ENCODE results near the gene SH3TC1.

The SH3TC1 gene

DNA sequence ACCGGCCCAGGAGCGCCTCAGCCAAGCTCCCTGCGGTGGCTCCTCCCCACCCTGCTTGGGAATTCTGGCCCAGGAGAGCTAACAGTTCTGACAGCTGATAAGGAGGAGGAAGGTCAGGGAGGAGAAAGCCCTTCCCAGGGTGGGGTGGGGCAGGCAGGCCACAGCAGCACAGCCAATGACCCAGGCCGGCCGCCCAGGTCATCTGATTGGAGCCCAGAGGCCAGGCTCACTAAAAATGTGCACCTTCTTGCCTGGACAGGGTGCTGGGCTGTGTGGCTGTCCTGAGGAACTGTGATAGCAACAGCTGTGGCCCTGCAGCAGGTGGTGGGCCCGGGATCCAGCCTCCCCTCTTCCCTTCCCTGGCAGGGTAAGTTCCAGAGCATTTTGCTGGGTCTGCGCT, 17.2 kb upstream of the SH3TC1 start:
- DNase-seq: no peak

DNA sequence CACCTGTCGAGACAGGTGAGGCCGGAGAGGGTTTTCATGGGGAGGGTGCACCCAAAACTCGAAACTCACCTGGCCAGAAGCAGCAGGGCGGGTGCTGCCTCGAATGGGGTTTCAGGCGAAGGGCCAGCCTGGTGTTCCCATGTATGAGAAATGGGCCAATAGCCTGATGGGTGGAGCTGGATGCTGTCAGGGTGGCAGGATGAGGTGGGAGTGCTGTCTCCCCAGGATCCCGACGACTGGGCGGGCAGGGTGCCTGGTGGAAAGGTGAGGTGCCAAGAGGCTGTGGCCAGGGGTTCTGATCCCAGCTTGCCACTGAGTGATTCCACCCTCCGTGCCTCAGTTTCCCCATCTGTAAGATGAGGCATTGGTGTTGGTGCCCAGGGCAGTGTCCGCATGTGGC, 16.8 kb upstream of the SH3TC1 start:
- no peak for DNase-seq

DNA sequence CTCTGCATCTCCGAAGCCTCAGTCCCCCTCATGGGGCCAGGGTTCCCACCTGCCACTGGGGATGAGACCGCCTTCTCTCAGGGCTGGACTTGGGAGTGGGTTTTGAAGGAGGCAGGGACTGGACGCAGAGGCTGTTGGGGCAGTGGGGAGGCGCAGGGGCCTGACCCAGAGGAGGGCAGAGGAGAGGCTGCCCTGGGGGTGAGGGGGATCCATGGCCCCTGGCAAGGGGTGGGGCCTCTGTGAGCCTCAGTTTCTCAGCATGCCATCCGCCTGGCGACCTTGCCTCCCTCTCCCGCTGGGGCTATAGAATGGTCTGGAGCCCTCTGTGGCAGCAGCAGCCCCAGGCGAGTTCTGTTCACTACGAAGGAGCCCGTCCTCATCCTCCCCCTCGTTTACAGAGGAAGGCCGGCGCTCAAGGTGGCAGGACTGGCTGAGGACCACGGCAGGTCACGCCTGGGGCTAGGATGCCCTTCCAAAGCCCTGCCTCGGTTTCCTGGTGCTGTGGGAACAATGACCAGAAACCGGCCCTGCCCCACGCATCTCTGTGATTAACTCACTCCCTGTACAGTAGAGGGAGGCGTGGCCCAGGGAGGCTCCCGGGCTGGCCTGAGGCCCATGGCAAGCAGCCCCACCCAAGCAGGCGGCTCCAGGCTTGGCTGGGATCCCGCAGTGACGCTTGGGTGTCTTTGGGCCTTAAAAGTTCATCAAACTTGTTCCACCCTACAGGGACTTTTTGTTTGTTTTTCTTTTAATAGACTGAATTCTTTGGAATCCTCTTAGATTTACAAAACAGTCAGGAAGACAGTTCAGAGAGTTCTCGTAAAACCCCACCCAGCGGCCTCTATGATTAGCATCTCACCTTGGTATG, 16.0 kb upstream of the SH3TC1 start:
- no peak for DNase-seq

DNA sequence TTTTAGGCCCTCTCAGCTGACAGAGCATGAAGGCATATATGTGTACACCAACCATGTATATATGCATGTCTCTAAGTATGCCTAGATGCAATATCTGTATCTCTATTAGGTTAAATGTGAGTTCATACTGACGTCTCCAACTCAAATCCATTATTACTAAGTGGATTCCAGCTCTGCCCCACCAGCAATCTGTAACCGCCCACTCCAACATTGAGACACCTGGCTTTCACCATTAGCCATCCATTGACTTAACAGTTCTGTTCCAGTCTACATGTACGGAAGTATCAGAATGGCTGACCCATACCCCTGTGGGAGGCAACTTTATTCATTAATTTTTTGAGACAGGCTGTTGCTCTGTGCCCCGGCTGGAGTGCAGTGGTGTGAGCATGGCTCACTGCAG, 15.0 kb upstream of the SH3TC1 start:
- DNase-seq: no peak

DNA sequence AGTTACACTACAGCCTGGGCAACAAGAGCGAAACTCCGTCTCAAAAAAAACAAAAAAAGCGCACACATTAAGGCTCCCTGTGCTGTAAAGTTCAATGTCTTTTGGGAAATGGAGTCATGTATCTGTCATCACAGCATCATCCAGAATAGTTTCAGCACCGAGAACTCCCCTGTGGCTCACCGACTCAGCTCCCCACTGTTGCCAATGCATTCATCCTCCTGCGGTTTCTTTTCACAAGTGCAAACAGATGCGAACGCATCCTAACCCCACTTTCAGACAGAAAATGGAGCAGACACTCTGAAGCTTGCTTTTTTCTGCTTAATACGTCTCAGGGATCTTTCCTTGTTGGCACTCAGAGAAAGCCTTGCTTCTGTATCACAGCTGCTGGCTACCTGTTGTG, 13.8 kb upstream of the SH3TC1 start:
- no peak for DNase-seq

DNA sequence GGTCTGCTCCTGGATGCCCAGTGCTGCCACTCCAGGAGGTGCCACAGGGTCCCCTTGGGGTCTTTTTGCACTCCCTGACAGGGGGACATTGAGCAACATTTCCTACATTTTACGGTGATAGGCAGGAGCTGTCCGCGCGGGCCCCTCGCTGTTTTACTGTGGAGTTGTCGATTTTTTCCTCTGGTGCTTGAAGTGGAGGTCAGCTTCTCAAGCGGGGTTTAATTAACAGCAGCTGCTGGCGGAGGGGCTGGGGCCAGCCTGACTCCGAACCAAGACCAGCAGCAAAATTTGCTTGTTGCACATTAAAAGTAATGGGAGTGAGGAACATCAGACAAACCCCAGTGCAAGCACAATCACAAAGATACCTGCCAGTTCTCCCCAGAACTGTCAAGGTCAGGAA, 13.2 kb upstream of the SH3TC1 start:
- no peak for DNase-seq

DNA sequence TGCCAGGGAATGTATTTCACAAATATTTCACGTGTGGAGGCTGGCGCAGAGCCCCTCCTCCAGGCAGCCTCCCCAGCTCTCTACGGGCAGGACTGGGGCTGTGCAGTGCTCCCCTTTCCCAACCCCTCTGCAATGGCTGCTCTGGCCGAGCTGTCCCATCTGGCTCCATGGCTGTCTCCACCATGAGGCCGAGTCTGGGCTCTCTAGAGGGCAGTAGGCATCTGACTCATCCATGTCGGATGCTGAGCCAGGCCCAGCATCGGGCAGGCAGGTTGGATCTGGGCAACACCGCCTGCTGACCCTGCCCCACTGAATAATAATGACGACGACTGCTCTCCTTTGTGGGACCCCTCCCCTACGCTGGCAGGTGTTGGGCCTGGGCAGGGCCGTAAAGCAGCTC, 11.0 kb upstream of the SH3TC1 start:
- DNase-seq: no peak

DNA sequence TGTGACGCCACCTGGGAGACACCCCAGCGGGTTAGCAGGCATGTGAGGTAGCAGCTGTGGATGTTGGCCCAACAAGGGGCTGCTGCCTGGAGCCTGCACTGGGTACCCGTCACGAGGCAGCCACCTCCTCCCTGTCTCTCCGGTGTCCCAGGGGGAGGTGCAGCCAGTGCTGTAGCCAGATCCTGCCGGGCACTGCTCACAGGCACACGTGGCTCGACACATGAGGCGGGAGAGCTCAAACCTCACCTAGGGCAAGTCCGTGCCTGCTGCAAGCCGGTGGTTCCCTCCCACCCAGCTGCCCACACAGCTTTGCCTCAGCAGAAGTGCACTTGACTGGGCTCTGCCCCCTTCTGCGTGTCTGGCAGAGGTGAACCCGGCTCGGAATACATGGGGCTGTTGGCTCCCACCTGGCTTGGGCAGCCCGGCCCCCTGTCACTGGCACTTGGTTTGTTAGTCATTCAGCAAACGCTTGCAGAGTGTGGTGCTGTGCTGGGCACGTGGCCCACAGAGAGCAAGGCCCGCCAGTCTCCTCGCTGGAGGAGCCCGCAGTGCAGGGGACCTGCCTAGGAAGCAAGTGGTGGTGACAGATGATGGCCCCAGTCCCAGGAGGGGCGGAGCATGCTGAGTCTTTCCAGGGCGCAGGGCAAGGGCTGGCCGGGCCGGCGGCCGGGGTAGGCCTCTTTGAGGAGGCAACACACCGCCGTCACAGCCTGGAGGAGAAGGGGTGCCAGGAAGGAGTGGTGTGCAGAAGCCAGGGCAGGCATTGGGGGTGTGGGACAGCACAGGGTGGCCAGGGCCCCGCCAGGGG, 10.1 kb upstream of the SH3TC1 start:
- no peak for DNase-seq

DNA sequence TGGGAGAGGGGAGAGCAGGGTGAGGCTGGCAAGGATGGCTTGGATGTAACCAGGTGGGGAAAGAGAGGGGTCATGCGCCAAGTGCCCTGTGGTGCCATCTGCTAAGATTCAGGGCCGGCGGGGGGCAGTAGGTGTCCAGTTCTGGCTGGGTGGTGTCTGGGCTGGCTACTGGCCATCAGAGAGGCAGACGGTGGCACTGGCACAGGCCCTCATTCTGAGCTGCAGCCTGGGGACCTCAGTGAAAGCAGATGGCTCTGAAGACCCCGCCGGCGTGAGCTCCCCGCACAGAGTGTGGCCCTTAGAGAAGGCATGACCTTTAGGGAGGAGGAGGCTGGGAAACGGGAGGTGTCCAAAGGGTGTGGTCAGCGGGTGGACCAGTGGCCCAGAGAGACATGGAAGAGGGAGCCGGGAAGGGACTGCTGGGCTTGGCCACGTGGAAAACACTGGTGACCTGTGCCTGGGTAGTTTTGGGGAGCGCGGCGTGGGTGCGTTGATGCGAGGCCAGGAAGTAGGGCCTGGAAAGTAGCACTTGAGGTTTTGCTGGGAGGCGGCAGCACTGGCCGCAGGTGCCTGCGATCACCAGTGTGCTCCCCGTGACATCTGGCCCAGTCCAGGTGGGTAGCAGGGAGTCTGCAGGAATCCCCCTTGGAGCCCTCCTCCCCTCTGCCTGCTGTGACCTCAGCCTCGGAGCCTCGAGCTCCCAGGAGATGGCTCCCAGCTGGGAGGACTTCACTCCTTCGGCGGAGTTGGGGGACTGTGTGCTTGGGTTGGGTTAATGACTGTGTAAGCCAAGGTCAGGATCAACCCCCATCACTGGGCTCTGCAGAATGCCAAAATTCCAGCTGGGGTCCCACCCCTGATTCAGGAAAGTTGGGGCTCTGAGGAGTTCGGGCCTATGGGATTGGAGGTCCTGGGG, 9.3 kb upstream of the SH3TC1 start:
- no peak for DNase-seq

DNA sequence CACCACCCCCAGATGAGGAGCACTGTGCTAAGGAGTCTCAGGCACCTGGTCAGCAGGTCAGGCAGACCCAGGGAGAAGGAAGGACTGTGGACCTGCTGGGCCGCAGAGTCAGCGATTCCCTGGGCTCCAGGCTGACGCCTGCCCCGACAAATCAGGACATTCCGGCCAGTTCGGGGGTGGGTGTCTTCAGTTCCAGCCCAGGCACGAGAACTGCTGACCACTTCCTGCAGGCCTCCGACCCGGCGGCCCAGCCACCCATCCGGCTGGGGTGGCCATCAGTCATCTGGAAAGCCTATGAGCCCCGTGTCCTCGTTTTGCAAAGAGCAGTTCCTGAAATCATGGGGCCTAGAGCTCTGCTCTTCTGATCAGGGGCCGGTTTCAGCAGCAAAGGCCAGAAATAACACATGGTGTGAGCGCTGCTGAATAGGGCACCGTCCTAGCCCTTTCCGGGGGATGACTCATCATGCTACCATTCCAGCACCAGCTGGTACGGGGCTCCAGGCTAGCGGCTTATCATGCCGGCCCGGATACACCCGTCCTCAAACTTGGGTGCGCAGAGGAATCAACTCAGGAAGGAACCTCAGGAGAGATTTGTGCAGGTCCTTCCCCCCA, 7.8 kb upstream of the SH3TC1 start:
- DNase-seq: peak; percentile 42 to 93

DNA sequence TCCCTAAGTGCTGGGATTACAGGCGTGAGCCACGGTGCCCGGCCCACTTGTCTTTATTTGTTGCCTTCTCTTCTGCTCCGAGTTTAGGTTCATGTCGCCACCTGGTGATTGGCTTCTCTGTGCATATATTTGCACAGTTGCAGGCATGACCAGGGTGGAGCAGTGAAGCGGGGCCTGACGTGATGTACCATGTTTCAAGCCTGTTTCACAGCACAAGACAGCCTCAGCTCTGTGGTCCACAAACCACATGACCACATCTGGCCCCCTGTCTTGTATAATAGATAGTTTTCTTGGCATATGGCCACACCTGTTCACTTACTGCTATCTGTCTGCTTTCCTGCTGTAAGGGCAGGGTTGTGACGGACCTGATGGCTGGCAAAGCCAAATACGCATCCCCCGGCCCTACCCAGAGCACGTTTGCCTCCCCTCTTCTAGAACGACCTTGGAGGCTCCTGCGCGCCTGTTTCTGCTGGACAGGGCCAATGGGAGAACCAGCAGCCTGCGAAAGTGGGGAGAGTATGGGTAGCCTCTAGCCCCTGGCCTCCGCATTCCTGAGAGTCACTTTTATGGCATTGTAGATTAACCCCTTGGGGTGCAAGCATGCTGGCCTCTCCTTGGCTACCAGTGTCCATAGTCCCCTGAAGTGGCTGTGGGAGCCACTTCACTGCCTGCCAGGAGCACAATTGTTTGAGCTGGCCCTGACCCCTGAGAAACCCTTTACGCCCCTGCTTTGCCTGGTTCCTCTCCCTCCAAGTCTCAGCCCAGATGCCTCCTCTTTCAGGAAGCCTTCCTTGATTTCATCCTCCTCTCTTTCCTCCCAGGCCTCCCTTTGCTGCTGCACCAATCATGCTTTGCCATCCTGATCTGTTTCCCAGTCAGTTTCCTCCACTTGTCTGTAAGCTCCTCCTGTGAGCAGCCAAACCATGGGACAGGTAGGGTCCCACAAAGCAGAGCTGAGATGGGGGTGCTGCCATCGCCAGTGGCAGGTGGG, 6.0 kb upstream of the SH3TC1 start:
- peak in 1 of 2 donors; percentile 17 for DNase-seq

DNA sequence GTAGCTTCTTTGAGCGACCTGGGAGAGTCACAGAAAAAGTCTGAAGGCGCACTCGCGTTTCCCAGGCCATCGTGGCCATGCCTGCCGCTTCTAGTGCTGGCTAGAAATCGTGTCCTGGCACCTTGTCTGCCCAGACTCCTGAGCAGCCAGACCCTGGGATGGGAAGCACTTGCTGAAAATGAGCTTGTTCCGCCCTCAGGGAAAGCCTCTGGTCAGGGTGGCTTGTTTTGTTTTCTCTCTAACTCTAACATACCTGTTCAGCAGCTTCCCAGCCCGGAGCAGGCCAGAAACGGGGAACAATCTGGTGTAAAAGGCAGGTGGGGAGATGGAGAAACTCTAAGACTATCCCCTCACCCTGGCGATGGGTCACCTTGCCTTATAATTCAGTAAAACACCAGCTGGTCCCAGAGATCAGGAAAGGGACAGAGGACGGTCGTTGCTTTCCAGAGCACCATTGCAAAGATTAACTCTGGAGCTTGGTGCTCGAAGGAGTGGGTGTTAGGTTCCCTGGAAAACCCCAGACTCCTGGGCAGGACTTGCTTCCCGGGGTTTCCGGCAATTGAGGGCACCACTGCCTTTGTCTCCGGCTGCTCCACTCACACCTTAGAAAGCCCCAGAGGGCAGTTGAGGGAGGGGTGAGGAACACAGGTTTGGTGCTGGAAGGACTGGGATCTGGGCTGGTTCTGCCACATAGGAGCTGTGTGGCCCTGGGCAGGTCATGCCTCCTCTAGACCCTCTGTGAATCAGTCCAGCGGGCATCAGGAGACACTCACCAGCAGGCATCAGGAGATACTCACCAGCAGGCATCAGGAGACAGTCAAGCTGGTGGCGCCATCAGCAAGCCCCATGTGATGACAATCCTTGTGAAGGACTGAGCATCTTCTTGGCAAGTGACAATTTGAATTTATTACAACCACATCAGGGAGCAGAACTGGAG, 4.5 kb upstream of the SH3TC1 start:
- DNase-seq: no peak

DNA sequence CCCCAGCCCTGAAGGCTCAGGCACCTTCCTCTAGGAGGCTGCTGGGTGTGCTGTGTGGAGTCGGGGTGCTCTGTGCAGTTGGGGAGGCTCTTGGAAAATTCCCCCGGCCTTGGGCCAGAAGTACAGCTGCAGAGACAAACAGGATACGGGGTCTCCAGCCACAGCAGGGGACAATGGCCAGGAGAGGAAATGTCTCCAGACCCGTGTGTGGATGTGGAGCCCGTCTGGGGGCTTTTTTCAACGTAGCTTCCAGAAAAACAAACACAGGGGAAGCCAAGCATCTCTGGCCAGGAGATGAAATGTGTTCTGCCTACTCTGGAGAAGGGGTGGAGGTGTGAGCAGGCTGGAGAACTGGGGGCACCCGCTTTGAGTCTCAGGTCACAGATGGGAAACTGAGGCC, 3.7 kb upstream of the SH3TC1 start:
- no peak for DNase-seq

DNA sequence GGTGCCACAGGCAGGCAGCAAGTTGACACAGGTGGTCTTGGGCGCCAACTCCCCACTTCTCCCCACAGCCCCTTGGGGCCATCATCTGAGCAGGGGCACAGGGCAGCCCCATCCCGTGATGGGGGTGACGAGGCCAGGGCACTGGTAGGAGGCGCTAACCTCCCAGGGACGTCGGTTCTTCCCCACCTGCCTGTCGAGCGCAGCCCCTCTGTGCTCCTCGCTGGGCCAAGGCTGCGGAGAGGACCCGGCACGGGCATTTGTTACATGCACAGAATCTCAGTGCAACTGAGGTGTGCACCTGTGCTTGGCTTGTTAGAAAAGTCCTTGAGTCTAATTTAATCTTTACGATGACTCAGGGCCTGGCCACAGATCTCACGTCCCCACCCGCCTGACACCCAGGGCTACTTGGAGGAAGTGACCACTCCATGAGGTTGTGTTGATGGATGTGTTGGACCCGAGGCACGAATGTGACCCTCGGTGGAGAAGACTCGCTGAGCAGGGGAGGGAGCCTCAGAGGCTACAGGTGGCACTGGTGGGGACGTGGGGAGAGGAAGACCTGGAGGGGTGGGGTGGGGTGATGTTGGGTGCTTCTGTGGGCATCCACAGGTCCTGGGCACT, 3.1 kb upstream of the SH3TC1 start:
- DNase-seq: no peak

DNA sequence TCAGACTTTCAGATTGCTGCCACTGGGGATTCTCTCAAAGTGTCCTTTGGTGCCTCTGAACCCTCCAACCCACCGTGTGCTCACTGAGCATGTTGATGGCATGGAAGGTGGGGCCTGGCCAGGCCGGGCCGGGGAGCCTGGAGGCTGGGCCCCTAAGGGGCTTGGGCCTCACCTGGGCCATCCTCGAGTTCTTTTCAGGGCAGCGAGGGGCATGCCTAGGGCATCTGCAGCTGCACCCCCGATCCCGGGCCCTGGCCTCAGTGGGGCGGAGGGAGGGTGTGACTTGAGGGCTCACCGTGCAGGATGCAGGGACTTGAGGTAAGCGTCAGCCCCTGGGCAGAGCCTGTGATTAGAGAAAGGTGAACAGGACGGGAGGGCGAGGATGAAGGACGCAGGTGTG, 1.6 kb upstream of the SH3TC1 start:
- DNase-seq: no peak

DNA sequence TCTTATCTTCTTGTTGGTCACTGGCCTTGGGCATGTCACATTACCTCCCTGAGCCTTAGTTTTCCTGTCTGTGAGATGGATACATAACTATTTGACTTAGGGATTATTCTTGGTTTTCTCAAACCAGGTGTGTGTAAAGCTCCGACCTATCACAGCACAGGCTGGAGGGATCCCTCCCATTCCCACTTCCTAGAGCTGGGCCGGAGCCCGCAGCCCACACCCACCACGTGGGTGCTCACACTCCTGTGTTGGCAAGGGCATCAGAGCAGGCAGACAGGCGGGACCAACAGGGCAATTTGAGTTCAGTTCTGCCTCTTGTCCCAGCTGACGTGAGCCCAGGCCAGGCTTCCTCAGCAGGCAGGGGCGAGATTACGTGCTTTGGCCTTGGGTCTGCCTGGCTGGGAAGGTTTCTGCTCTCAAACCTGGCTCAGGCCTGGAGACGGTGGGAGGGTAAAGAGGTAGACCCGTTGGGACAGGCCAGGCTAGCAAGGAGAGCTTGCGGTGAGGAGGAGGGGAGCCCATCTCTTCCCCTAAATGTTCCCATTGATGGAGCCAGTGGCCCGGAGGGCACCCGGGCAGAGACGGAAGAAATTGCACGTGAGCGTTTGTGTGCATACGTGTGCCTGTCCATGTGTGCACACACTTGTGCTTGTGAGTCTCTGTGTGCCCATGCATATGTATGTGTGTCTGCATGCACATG, 734 bp upstream of the SH3TC1 start:
- DNase-seq: no peak

DNA sequence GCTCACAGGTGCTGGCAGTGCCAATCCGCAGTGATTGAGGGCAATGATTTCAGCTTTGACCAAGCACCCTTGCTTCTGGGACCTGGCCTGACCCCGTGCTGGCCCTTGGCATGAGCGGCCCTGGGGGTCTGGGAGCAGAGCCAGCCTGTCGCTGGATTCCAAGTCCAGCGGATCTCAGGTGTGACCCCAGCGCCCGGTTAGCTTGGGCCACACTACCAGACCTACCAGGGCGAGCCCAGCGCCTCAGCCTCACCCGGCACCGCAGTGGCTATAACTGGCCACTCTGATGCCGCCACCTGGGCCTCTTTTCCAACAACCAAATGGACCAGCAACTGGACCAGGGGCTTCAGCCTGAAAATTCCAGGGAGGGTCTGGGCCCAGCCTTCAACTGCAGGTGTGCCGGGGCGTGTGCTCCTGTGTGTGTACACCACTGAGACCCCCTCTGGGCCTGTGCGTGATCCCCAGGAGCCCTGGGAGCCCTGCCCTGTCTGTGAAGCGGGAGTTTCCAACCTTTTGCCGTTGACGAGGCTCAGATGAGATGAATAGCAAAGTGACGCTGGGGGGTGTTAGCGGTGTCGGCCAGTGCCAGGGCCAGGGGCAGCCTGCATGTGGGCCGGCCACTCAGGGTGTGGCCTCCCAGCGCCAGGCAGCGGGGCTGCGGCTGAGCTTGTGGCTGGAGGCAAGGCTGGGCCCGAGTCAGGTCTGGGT, 658 bp downstream of the SH3TC1 start:
- DNase-seq: no peak

DNA sequence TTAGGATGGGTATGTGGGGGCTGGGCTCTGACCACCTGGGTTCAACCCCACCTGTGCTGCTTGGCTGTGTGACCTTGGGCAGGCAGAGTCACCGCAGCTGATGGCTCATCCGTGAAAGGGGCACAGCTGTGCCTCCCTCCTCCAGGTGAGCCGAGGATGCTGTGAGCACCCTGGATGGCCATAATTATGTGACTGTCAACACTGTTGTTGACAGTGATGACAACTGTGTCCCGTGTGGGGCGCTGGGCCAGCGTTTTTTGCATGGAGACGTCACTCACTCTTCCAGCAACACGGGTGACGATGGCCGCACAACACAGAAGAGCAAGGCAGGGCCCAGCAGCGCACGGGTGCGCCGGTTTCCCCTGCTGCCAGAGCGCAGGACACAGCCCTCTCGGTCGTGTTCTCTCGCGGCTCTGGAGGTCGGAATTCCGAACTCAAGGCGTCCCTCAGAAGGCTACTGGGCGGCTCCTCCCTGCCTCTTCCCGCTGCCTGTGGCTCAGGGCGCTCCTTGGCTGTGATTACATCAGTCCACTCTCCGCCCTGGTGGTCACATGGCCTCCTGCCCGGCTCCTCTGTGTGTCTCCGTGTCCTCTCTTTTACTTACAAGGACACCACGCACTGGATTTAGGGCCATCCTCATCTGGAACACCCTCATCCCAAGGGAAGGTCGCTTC, 1.3 kb downstream of the SH3TC1 start:
- no peak for DNase-seq

All from bone marrow (tissue), 2 donors.